CD4-positive, alpha-beta T cell treated with Interleukin-2 at 100 ng/mL for 4 hours (primary cell): ENCODE measurements around the gene ZNF280D.

Source experiments
- DNase-seq: peaks from one replicate; pipeline ENCODE4 v3.0.0-alpha.2; 2020; ENCODE audit warnings: low spot score

Gene ZNF280D

DNA sequence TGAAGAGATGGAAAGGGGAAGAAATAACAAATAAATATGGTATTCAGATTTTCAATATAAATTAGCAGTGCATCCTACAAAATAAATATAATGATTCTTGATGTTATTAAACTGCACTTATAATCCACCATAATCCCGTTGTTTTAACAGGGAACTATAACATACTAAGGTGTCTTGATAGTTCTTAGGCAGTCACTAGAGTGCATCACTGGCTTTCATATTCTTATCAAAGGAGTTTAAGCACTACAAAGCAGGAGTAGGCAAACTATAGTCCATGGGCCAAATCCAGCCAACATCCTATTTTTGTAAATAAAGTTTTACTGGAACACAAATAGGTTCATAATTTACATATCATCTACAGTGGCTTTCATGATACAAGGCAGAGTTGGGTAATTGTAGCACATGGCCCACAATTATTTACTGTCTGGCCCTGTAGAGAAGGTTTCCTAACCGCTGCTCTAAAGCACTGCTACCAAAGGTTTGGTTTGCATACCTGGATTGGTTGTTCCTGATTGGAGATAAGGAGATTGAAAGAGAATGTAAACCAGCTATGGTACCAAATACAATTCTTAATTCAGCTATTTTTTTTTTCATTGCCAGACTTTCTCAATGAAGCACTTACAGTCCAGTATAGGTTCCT lies 104.3 kb downstream of the ZNF280D start:
- no peak for DNase-seq

DNA sequence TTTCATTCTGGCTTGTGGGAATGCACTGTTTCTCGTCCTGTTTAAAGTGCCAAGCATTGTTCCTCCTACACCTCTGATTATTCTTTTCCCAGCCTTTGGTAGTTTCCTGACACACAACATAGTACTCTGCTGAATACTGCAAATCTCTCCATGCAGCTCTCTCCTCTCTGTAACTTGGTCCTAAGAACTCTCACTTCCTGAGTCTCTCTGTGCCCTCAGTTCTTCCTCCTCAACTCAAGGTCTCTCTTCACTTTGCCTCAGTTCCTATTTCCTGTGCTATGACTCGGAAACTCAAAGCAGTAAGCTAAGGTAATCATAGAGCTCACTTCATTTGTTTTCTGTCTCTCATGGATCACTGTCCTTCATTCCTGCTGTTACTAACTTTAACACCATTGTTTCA lies 113.4 kb downstream of the ZNF280D start:
- DNase-seq: no peak

DNA sequence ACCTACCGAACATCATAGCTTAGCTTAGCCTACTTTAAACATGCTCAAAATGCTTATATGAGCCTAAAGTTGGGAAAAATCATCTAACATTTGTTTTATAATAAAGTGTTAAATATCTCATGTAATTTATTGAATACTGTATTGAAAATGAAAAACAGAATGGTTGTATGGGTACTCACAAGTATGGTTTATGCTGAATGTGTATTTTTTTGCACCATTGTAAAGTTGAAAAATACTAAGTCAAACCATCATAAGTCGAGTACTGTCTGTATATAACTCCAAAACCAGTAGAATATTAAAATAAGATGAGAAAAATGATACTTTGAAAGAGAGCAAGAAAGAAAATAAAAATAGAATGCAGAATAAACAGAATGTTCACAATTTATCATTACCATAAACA lies 115.7 kb downstream of the ZNF280D start:
- no peak for DNase-seq

DNA sequence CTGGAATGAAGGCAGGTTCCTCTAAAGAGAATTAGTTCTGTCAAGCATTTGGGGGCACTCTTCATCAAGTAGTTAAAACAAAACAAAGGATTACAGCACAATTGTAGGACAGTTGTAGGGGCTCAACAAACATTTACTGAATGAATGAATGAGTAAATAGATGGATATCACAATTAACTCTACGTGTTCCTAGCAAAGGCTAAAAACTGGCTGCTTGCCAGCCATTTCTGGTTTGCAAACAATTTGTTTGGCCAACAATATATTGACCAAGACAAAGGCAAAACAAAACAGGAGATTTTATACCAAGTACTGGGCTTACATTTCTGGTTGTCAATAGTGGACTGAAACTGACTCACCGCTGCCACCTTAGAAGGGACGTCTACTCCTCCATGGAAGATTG lies 116.8 kb downstream of the ZNF280D start:
- no peak for DNase-seq

DNA sequence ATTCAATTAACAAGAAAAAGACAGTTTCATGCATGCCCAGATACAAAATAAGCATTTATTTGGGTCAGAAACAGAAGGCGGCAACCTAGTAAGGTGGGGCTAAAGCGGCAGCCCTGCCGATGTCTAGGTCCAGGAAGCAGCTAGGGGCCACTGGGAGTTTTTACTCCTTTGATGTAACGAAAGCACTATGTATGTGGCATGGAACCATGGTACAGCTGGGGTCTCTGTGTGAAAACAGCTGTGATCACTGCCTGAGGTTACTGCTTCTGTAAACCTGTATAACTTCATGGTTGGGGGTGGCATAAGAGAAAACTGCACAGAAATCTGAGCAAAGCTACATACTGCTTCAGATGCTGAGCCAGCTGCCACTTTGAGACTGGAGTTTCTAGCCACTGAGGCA lies 119.5 kb downstream of the ZNF280D start:
- DNase-seq: no peak

DNA sequence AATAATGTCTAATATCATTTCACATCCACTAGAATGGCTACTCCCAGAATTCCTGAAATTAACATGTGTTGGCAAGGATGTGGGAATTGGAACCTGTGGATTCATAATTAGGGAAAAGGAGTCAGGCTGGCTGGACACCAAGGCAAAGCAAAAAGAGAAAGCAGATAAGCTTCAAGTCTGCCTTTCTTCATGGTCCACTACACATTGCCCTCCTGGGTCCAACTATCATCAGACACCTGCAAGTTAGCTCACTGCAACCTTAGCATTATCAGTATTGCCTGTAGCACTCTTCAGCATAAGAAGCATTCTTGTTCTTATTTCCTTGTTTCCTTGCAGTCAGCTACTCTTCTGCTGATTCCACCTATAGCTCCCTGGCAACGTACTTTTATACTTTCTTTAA lies 124.3 kb downstream of the ZNF280D start:
- DNase-seq: no peak

DNA sequence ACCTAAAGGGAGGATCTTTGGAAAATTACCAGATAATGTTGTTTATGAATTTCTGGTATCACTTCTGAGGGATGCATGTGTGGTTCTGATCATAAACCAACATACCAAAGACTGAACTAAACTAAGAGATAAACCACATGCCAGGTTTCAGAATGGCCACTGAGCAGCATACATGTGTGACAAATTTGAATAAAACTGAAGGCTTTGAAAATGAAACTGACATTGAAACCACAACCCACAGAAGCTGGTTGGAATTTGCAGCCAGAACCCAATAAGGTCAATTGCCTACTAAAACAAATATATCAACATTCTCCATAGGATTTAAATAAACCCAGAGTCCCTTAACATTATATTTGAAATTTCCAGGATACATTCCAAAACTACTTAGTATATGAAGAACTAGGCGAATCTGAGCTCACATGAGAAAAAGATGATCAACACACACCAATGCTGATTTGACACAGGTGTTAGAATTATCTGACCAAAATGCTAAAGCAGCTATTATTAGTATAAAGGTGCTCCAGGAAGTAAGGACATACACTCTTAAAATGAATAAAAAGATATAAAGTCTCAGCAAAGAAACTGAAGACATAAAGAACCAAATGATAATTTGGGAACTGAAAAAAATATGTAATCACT lies 125.0 kb downstream of the ZNF280D start:
- DNase-seq: no peak

DNA sequence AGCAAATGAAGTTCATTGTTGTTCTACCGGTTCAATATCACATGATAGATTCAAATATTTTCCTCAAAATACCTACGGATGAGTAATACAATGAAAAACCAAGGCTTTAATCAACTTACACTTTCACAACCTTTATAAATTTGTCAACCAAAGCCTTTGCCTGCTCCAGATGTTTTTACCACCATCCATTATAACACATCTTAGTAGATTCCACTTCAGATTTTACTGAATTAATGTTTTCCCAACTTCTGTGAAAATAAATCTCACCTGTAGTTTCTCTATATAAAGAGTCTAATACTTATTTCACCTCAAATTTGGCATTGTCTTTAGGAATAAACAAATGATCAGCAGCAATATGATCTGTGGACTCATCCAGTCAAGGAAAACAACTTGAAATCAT lies 131.1 kb downstream of the ZNF280D start:
- DNase-seq: no peak

DNA sequence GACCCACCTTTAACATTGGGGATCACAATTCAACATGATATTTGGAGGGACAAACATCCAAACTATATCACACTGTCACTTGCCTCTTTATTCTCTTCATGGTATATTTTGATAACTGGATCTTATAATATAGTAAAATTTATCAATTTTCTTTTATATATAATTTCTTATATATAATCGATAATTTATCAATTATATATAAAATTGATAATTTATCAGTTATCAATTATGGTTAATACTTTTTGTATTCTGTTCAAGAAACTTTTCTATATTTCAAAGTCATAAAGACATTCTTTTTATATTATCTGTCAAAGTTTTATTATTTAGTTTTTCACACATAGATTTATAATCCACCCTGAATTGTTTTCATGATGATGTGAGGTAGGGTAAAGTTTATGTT lies 132.9 kb downstream of the ZNF280D start:
- DNase-seq: no peak

DNA sequence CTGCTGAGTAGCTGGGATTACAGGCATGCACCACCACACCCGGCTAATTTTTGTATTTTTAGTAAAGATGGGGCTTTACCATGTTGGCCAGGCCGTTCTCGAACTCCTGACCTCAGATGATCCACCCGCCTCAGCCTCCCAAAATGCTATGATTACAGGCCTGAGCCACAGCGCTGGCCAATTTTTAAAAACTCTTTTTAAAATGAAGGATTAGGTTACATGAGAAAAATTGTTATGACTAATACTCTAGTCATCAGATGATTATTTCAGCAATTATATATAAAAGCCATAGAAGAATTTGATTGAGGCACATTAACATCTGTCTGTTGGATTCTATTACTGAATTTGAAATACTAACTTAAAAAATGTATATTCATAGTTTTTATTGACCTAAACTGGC lies 134.3 kb downstream of the ZNF280D start:
- no peak for DNase-seq

DNA sequence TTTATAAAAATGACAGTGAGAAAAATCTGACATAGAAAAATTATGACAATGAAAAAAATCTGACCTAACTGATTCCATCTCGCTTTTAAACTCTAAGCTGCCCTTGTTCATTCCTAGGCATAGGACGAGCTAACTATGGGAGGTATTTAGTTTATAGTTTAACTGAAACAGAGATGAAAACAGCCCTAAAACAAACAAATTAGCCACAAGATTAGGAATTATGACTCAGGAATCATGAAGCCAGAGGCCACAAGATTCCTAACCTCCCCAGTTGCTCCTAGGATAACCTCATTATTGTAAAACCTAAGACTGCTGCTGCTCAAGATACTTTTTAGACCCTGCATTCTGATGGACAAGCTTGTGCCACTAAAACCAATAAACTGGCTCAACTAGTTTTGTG lies 145.6 kb downstream of the ZNF280D start:
- DNase-seq: no peak

DNA sequence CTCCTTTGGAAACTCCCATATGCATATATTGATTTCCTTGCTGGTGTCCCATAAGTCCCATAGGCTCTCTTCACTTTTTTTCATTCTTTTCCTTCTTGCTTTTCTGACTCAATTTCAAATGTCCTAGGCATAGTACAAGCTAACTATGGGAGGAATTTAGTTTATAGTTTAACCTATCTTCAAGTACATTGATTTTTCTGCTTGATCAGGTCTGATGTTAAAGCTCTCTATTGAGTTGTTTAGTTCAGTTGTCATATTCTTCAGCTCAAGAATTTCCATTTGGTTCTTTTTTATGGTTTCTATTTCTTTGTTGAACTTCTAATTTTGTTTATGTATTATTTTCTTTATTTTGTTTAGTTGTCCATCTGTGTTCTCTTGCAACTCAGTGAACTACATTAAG lies 147.1 kb downstream of the ZNF280D start:
- DNase-seq: no peak

DNA sequence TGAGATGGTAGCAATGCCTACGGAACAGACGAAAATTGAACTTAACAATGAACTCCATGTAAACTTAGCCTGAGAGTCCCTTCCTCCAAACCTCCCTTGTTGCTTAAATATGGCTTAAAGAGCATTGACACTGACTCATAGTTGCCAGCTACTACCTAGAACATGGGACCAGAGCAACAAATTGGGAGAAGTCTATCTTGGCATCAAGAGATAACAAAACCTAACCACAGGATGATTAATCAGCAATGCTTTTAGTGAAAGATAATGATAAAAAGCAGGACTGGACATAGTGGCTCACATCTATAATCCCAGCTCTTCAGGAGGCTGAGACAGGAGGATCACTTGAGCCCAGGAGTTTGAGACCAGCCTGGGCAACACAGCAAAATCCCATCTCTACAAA lies 150.5 kb downstream of the ZNF280D start:
- no peak for DNase-seq
